Sigmoid colon (tissue), 7 donors: ENCODE data around the gene PCSK2. TPM values are rescaled to one million over a fixed set of nuclear protein-coding genes. Genes with fewer than 3 reads are reported as not detected.

Experiments
- DNase-seq: peaks from one replicate; pipeline ENCODE4 v3.0.0-alpha.2; 2019
- H3K27ac ChIP-seq, 4 donors: fragments of 200-600 bp; sonication (generic); one replicate each; pipeline ENCODE4 v1.5.1; 2016 to 2019; ENCODE audit warnings: mild to moderate bottlenecking in 1 of 4
- H3K27me3 ChIP-seq, 3 donors: fragments of 200-600 bp; sonication (generic); one replicate each; pipeline ENCODE4 v1.5.1; 2019; ENCODE audit warnings: mild to moderate bottlenecking in 1 of 3
- H3K36me3 ChIP-seq, 4 donors: fragments of 200-600 bp; sonication (generic); one replicate each; pipeline ENCODE4 v1.5.1; 2016 to 2019
- H3K4me1 ChIP-seq, 4 donors: fragments of 200-600 bp; sonication (generic); one replicate each; pipeline ENCODE4 v1.5.1; 2017 to 2019
- H3K4me3 ChIP-seq, 4 donors: fragments of 200-600 bp; sonication (generic); one replicate each; pipeline ENCODE4 v1.5.1; 2017 to 2019; ENCODE audit warnings: mild to moderate bottlenecking in 2 of 4, moderate library complexity in 1 of 4
- H3K9me3 ChIP-seq, 4 donors: fragments of 200-600 bp in 3 of 4; sonication (generic) in 3 of 4; one replicate each; pipeline versions ENCODE4 v1.5.1 to v1.6.1; 2013 to 2019
- EP300 ChIP-seq, 4 donors: sonication (generic); formaldehyde crosslinking; IDR thresholded peaks; one replicate each; pipeline ENCODE4 v1.6.1; 2017; ENCODE audit warnings: antibody characterized with exemption in 4 of 4
- POLR2A ChIP-seq, 2 donors: fragments of 450-650 bp; IDR thresholded peaks; one replicate each; pipeline ENCODE4 v1.6.1; 2016; ENCODE audit warnings: antibody characterized with exemption in 2 of 2, mild to moderate bottlenecking in 2 of 2, moderate library complexity in 2 of 2
- POLR2AphosphoS5 ChIP-seq, 4 donors: sonication (generic); formaldehyde crosslinking; IDR thresholded peaks; one replicate each; pipeline ENCODE4 v1.6.1; 2017; ENCODE audit warnings: antibody characterized with exemption in 4 of 4
- WGBS, 2 donors: extraction: QIAGEN DNeasy Blood & Tissue Kit; methylation state at CpG; one replicate each; pipeline ENCODE4 v1.1.7; 2013; 5-methylcytosine and 5-hydroxymethylcytosine counted together
- intact Hi-C: fragments of 100-400 bp; cut with DNase I; formaldehyde crosslinking; loops from one replicate; pipeline ENCODE4 v1.15.1; 2023
- polyA plus RNA-seq, 3 donors: library from polyadenylated mRNA; stranded (reverse); fragments of 200-250 nt; gene quantifications; one replicate each; pipeline ENCODE4 v1.2.3, GENCODE V29; 2013
- total RNA-seq, 4 donors: library from RNA; depleted of rRNA; stranded (reverse); fragments of >200 nt; gene quantifications; one replicate each; pipeline ENCODE4 v1.1.0, GENCODE V29; 2016
- TF ChIP-seq, protein P1 (sequence below), 4 experiments: fragments of 450-650 bp in 3 of 4; fragments of 200-600 bp in 1 of 4; IDR thresholded peaks; one replicate each; pipeline ENCODE4 v1.5.1; 2016 to 2019; ENCODE audit warnings: antibody characterized with exemption in 4 of 4, mild to moderate bottlenecking in 3 of 4, moderate library complexity in 2 of 4
- donor health status: healthy with polysubstance abuse.
- donor health status: Bipolar disorder and iron deficiency.
- donor health status: healthy.

Gene PCSK2
- total and polyA plus RNA-seq, 7 donors: 0.54 to 5.4 (median 2.4) TPM; not detected in 1

DNA sequence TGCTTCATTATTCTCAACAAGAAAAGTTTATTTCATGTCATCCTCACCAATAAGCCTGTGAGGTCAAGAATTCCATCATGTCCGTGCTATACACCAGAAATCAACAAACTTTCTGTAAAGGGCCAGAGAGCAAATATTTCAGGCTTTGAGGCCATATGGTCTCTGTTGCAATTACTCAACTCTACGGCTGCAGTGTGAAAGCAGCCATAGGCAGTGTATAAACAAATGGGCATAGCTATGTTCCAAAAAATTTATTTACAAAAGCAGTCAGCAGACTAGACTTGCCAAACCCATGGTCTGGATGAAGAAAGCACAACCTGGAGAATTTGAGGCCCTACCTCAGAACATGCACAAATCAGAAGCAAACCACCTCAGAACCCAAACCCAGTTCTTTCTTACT is 118.5 kb downstream of the PCSK2 start:
- intact Hi-C loops: no loop called here
- H3K27me3 ChIP-seq: no peaks in the 10 kb centered on the region
- no peak for DNase-seq
- no peaks in the 10 kb centered on the region for H3K4me1 ChIP-seq
- H3K9me3 ChIP-seq: no peaks in the 10 kb centered on the region
- TF ChIP-seq EP300 (IDR thresholded peaks at IDR 0.05): no peak
- no peak for TF ChIP-seq POLR2AphosphoS5 (IDR thresholded peaks at IDR 0.05)
- TF ChIP-seq POLR2A (IDR thresholded peaks at IDR 0.05): no peak
- TF ChIP-seq, protein P1, sequence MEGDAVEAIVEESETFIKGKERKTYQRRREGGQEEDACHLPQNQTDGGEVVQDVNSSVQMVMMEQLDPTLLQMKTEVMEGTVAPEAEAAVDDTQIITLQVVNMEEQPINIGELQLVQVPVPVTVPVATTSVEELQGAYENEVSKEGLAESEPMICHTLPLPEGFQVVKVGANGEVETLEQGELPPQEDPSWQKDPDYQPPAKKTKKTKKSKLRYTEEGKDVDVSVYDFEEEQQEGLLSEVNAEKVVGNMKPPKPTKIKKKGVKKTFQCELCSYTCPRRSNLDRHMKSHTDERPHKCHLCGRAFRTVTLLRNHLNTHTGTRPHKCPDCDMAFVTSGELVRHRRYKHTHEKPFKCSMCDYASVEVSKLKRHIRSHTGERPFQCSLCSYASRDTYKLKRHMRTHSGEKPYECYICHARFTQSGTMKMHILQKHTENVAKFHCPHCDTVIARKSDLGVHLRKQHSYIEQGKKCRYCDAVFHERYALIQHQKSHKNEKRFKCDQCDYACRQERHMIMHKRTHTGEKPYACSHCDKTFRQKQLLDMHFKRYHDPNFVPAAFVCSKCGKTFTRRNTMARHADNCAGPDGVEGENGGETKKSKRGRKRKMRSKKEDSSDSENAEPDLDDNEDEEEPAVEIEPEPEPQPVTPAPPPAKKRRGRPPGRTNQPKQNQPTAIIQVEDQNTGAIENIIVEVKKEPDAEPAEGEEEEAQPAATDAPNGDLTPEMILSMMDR (IDR thresholded peaks at IDR 0.05): no peak
- H3K4me3 ChIP-seq: no peak overlapping the region
- H3K27ac ChIP-seq: no peak overlapping the region
- 59 to 60% methylated on average over 2 of the region's 2 CpGs for WGBS, 2 donors
- no peaks in the 10 kb centered on the region for H3K36me3 ChIP-seq

DNA sequence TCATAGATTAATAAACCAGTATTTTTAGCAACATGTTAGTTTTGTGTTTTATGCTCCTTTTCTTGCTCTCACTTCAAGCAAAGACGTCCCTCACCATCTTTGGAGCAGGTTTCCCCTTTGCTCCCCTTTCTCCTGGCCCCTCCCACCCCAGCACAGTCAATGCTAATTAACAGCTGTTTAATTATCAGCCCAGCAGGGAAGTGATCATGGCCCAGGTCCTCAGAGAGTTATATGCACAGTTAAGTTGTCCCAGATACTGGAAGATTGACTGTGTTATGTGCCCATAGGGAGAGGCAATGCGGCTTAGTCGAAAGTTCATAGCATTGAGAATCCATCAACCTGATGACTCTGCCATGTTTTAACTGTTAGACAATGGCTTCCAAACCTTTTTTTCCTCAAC is 123.5 kb downstream of the PCSK2 start:
- H3K9me3 ChIP-seq: no peaks in the 10 kb centered on the region
- intact Hi-C loops: no loop called here
- TF ChIP-seq POLR2AphosphoS5 (IDR thresholded peaks at IDR 0.05) (no peak), EP300 (IDR thresholded peaks at IDR 0.05) (no peak), POLR2A (IDR thresholded peaks at IDR 0.05) (no peak)
- TF ChIP-seq, protein P1 (IDR thresholded peaks at IDR 0.05): no peak
- no peak for DNase-seq
- H3K4me1 ChIP-seq: no peaks in the 10 kb centered on the region
- H3K36me3 ChIP-seq: no peaks in the 10 kb centered on the region
- H3K27ac ChIP-seq: no peak overlapping the region
- H3K27me3 ChIP-seq: no peaks in the 10 kb centered on the region
- 87 to 88% methylated on average over 3 of the region's 3 CpGs for WGBS, 2 donors
- no peak overlapping the region for H3K4me3 ChIP-seq

DNA sequence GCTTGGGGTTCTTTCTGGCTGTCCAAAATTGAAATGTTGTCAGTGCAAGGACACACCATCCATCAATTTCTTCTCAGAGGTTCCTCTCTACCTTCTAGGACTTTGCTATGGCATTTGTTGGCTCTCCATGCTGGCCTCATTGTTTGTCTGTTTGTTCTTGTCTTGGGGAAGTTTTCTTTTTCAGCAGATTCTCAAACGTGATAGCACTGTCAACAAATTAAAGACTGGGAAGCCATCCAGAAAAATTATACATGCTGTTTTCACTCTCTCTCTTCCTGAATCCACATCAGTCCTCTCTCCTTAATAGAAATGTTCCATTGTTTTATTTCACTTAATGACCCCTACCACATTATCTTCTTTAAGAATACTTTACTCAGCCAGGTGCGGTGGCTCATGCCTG is 130.4 kb downstream of the PCSK2 start:
- 32 to 63% methylated on average over 2 of the region's 2 CpGs for WGBS, 2 donors
- H3K4me3 ChIP-seq: no peak overlapping the region
- TF ChIP-seq EP300 (IDR thresholded peaks at IDR 0.05): no peak
- TF ChIP-seq POLR2AphosphoS5 (IDR thresholded peaks at IDR 0.05): no peak
- TF ChIP-seq POLR2A (IDR thresholded peaks at IDR 0.05): no peak
- TF ChIP-seq, protein P1 (IDR thresholded peaks at IDR 0.05): no peak
- no peak for DNase-seq
- no peaks in the 10 kb centered on the region for H3K36me3 ChIP-seq
- no peaks in the 10 kb centered on the region for H3K27me3 ChIP-seq
- H3K27ac ChIP-seq: no peak overlapping the region
- intact Hi-C loops: no loop called here
- no peaks in the 10 kb centered on the region for H3K9me3 ChIP-seq
- H3K4me1 ChIP-seq: no peaks in the 10 kb centered on the region

DNA sequence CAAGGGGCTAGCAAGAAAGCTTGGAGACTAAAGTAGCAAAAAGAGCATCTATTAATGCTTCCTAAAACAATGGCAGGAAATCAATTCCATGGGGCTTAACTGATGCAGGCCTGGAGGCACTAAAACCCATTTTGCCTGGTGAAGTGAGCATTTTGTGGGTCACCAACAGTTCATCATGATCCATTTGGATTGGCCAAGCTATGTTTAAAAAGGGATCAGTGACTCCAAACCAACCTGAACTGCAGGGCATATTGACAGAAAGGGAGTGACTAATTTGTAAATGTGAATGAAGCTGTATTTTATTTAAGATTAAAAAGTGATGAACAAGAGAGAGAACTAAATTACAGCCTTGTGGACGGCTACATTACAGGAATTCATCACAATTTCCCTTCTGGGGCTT is 132.0 kb downstream of the PCSK2 start:
- Histone ChIP-seq H3K36me3 (no peaks in the 10 kb centered on the region), H3K4me3 (no peak overlapping the region), H3K4me1 (no peaks in the 10 kb centered on the region), H3K27ac (no peak overlapping the region), H3K27me3 (no peaks in the 10 kb centered on the region), H3K9me3 (no peaks in the 10 kb centered on the region)
- intact Hi-C loops: no loop called here
- DNase-seq: no peak
- 55 to 76% methylated on average over 1 of the region's 1 CpG for WGBS, 2 donors
- TF ChIP-seq POLR2A (IDR thresholded peaks at IDR 0.05) (no peak), EP300 (IDR thresholded peaks at IDR 0.05) (no peak), POLR2AphosphoS5 (IDR thresholded peaks at IDR 0.05) (no peak)
- TF ChIP-seq, protein P1 (IDR thresholded peaks at IDR 0.05): no peak

DNA sequence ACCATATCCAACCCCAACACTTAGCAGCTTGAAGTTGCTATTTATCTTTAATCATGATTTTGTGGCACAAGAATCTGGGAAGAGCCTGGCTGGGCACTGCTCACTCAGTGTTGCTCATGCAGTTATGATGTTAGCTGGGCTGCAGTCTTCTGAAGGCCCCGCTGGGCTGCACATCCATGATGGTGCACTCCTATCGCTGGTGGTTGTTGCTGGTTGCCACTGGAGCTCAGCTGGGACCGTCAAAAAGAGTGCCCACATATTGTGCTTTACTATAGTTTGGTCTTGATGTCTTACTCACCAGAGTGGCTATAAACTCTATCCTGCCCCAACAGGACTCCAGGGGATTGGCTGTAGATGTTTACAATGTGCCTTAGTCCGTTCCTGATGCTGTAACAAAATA is 137.8 kb downstream of the PCSK2 start:
- no peak for DNase-seq
- Histone ChIP-seq H3K4me1 (no peaks in the 10 kb centered on the region), H3K27ac (no peak overlapping the region), H3K4me3 (no peak overlapping the region), H3K9me3 (no peaks in the 10 kb centered on the region), H3K27me3 (no peaks in the 10 kb centered on the region), H3K36me3 (no peaks in the 10 kb centered on the region)
- 80 to 83% methylated on average over 4 of the region's 4 CpGs for WGBS, 2 donors
- TF ChIP-seq, protein P1 (IDR thresholded peaks at IDR 0.05): no peak
- TF ChIP-seq POLR2AphosphoS5 (IDR thresholded peaks at IDR 0.05): no peak
- no peak for TF ChIP-seq POLR2A (IDR thresholded peaks at IDR 0.05)
- no peak for TF ChIP-seq EP300 (IDR thresholded peaks at IDR 0.05)
- intact Hi-C loops: no loop called here
